ENCODE data around the gene NACAD.

GRCh38 chr7:45061352-45061751 lies 27.4 kb downstream of the NACAD start:
- TF ChIP-seq CTCF (IDR thresholded peaks at IDR 0.05) (no peak), POLR2A (IDR thresholded peaks at IDR 0.05) (no peak)
